Measurements from ENCODE around the gene KDM4C. TPM values are rescaled to one million over a fixed set of nuclear protein-coding genes. Genes with fewer than 3 reads are reported as not detected.

Gene KDM4C
- total RNA-seq, 5 donors from 2014 or later (not counting 1 experiment from before 2014, with no cell fraction given): 66.4 to 107 (median 76.0) TPM

DNA sequence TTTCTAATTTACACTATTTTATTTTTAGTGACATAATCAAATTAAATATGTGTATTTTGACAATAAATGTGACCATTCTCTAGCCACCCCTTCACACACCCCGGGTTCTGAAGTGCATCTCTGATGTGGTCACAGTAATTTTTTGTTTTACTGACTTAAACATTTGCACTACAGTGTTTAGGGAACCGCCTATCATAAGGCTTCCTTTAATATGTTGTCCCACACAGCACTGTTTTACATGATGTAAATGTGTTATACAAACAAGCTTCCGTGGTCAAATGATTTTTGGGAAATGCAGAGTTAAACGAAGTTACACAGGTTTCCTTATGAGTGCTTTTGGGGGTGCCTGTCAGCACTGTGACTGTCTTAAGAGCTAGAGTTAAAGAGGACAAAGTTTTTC, 86.5 kb downstream of the KDM4C start:
- Mint-ChIP-seq H3K4me3 (no peak overlapping the region), H3K27me3 (no peaks in the 10 kb centered on the region), H3K9me3 (no peaks in the 10 kb centered on the region), H3K27ac (no peak overlapping the region), H3K36me3 (peaks cover 25% of the 10 kb centered on the region), H3K4me1 (peaks cover 24 to 27% (median 26%) of the 10 kb centered on the region in 3 donors)
- Histone ChIP-seq H3K27ac (ENCODE audit: low read length) (no peak overlapping the region), H3K9me3 (no peaks in the 10 kb centered on the region), H3K36me3 (ENCODE audit: control insufficient read depth in 2 of 2, extremely low read depth in 1 of 2, insufficient read depth in 1 of 2, low read length in 1 of 2) (peaks cover 0 to 15% of the 10 kb centered on the region in 2 donors), H3K27me3 (replicated peaks in 1 of 2; ENCODE audit: control insufficient read depth in 2 of 2, extremely low read depth in 1 of 2, insufficient read depth in 2 of 2, low read length in 1 of 2) (no peaks in the 10 kb centered on the region), H3K4me3 (ENCODE audit: control insufficient read depth in 1 of 2, extremely low read depth in 1 of 2, low read length in 1 of 2) (no peak overlapping the region), H3K4me1 (ENCODE audit: control insufficient read depth in 1 of 2, extremely low read depth in 1 of 2, insufficient read depth in 2 of 2, low read length in 2 of 2) (no peaks in the 10 kb centered on the region)
- CTCF ChIA-PET: no interaction called here
- 87% methylated on average over 2 of the region's 4 CpGs for WGBS (ENCODE audit: insufficient coverage)
- ATAC-seq (replicated peaks in 1 of 4): no peak
- POLR2A ChIA-PET: interaction anchor here in 1 of 2 donors (0.5 kb wide), 1 partner anchor 55 kb away, joined by 6 read pairs; no protein-coding TSS in a partner anchor
- DNase-seq: no peak

DNA sequence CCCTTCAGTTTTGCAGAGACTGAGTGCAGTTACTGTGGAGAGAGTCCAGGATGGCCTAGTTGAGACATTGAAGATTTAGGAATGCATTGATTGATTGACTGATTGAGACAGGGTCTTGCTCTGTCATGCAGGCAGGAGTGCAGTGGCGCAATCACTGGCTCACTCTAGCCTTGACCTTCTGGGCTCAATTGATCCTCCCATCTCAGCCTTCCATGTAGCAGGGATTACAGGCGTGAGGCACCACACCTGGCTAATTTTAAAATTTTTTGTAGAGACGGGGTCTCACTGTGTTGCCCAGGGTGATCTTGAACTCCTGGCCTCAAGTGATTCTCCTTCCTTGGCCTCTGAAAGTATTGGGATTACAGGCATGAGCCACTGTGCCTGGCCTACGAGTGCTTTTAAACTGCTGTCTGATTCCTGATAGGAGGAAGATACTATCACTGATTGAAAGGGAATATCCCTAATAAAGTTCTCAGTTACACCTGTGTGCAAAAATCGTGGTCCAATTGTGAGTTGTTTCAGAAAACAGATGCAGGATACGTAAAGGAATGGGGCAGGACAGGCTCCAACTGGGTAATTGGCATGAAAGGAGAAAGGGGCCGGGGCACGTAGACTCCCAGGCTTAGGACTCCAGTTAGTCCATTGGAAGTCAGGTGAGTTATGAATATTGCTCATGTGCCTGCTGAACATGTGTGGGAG, 87.5 kb downstream of the KDM4C start:
- no peaks in the 10 kb centered on the region for H3K4me1 ChIP-seq (ENCODE audit: control insufficient read depth in 1 of 2, extremely low read depth in 1 of 2, insufficient read depth in 2 of 2, low read length in 2 of 2)
- H3K4me3 Mint-ChIP-seq: no peak overlapping the region
- H3K27me3 Mint-ChIP-seq: no peaks in the 10 kb centered on the region
- DNase-seq (no peak), ATAC-seq (replicated peaks in 1 of 4) (no peak)
- H3K9me3 ChIP-seq: no peaks in the 10 kb centered on the region
- no peaks in the 10 kb centered on the region for H3K9me3 Mint-ChIP-seq
- H3K4me3 ChIP-seq (ENCODE audit: control insufficient read depth in 1 of 2, extremely low read depth in 1 of 2, low read length in 1 of 2): no peak overlapping the region
- peaks cover 34% of the 10 kb centered on the region for H3K36me3 Mint-ChIP-seq
- peaks cover 24 to 31% (median 26%) of the 10 kb centered on the region in 3 donors for H3K4me1 Mint-ChIP-seq
- POLR2A ChIA-PET: interaction anchor here in 1 of 2 donors (0.5 kb wide), 1 partner anchor 54 kb away, joined by 6 read pairs; no protein-coding TSS in a partner anchor
- no peak overlapping the region for H3K27ac Mint-ChIP-seq
- H3K27ac ChIP-seq (ENCODE audit: low read length): no peak overlapping the region
- H3K27me3 ChIP-seq (replicated peaks in 1 of 2; ENCODE audit: control insufficient read depth in 2 of 2, extremely low read depth in 1 of 2, insufficient read depth in 2 of 2, low read length in 1 of 2): no peaks in the 10 kb centered on the region
- 97% methylated on average over 8 of the region's 8 CpGs for WGBS (ENCODE audit: insufficient coverage)
- CTCF ChIA-PET: no interaction called here
- H3K36me3 ChIP-seq (ENCODE audit: control insufficient read depth in 2 of 2, extremely low read depth in 1 of 2, insufficient read depth in 1 of 2, low read length in 1 of 2): peaks cover 0 to 25% of the 10 kb centered on the region in 2 donors

DNA sequence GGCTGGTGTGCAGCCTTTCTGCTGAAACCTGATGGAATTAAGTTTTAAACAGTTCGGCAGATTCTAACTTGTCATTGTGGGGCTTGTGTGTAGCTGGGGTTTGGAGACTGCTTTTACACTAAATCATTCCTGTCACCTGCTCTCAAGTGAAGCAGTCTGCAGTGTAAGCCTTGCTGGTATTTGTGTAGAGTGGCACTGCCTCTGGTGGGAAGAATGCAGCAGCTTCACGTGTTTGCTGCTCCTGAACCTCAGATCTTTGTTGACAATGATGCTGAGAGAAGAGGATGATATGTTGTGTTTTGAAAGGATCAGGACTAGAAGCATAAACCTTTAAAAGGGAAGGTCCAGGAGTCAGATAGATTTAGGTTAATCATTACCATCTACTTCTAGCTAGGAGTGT, 88.1 kb downstream of the KDM4C start:
- H3K27me3 ChIP-seq (replicated peaks in 1 of 2; ENCODE audit: control insufficient read depth in 2 of 2, extremely low read depth in 1 of 2, insufficient read depth in 2 of 2, low read length in 1 of 2): no peaks in the 10 kb centered on the region
- Mint-ChIP-seq H3K4me1 (peaks cover 20 to 27% (median 23%) of the 10 kb centered on the region in 3 donors), H3K9me3 (no peaks in the 10 kb centered on the region), H3K27me3 (no peaks in the 10 kb centered on the region), H3K27ac (peak overlapping the region in 1 of 2 donors; percentile 4), H3K36me3 (peaks cover 35% of the 10 kb centered on the region), H3K4me3 (no peak overlapping the region)
- H3K9me3 ChIP-seq: no peaks in the 10 kb centered on the region
- peaks cover 0 to 26% of the 10 kb centered on the region in 2 donors for H3K36me3 ChIP-seq (ENCODE audit: control insufficient read depth in 2 of 2, extremely low read depth in 1 of 2, insufficient read depth in 1 of 2, low read length in 1 of 2)
- ATAC-seq (replicated peaks in 1 of 4) (no peak), DNase-seq (no peak)
- no peaks in the 10 kb centered on the region for H3K4me1 ChIP-seq (ENCODE audit: control insufficient read depth in 1 of 2, extremely low read depth in 1 of 2, insufficient read depth in 2 of 2, low read length in 2 of 2)
- H3K27ac ChIP-seq (ENCODE audit: low read length): no peak overlapping the region
- no peak overlapping the region for H3K4me3 ChIP-seq (ENCODE audit: control insufficient read depth in 1 of 2, extremely low read depth in 1 of 2, low read length in 1 of 2)
- CTCF ChIA-PET: interaction anchor here in 1 of 2 donors (0.6 kb wide), 1 partner anchor 1128 kb away, joined by 3 read pairs; no protein-coding TSS in a partner anchor
- WGBS (ENCODE audit: insufficient coverage): 88% methylated on average over 1 of the region's 2 CpGs
- POLR2A ChIA-PET: no interaction called here

DNA sequence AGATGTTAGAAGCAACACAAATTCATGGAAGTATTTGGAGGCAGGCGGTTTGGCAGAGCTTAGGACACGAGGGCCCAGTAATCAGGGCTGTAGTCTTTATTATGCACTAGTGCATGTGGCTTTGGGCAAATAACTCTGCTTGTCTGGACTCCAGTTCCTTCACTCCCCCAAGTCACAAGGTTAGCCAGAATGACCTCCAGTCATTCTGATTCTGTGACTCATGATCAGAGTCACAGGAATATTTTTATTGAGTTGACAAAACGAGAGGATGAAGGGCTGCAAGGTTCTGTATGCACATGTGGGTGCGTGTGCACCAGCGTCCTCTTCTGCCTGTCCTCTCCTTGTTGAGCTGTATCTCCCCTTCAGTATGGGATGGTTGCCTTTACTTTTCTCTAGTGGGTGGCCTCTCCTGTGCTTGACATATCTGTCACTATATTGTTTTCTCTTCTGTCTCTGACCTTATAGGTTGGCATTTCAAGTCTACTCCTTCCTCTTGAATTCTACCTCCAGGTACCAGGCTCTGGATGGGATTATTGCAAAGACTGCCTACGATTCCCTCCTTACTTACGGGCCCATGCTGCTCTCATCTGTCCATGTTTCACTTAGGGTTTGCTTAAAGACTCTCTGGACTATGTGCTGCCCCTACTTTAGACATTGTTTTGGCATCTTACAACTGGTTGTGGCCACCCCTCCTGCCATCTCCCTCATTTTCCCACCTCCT, 94.6 kb downstream of the KDM4C start:
- peaks cover 4 to 31% of the 10 kb centered on the region in 2 donors for H3K36me3 ChIP-seq (ENCODE audit: control insufficient read depth in 2 of 2, extremely low read depth in 1 of 2, insufficient read depth in 1 of 2, low read length in 1 of 2)
- Mint-ChIP-seq H3K4me1 (peaks cover 4 to 10% (median 6%) of the 10 kb centered on the region in 3 donors), H3K27me3 (no peaks in the 10 kb centered on the region), H3K4me3 (no peak overlapping the region), H3K36me3 (peaks cover 45% of the 10 kb centered on the region), H3K9me3 (no peaks in the 10 kb centered on the region), H3K27ac (no peak overlapping the region)
- no peaks in the 10 kb centered on the region for H3K9me3 ChIP-seq
- no peaks in the 10 kb centered on the region for H3K27me3 ChIP-seq (replicated peaks in 1 of 2; ENCODE audit: control insufficient read depth in 2 of 2, extremely low read depth in 1 of 2, insufficient read depth in 2 of 2, low read length in 1 of 2)
- ChIA-PET POLR2A (interaction anchor here in 1 of 2 donors (0.6 kb wide), 1 partner anchor 111 kb away, joined by 10 read pairs; no protein-coding TSS in a partner anchor), CTCF (interaction anchor here in 1 of 2 donors (0.6 kb wide), 1 partner anchor 115 kb away, joined by 5 read pairs; no protein-coding TSS in a partner anchor)
- H3K4me3 ChIP-seq (ENCODE audit: control insufficient read depth in 1 of 2, extremely low read depth in 1 of 2, low read length in 1 of 2): no peak overlapping the region
- WGBS (ENCODE audit: insufficient coverage): 93% methylated on average over 3 of the region's 7 CpGs
- H3K4me1 ChIP-seq (ENCODE audit: control insufficient read depth in 1 of 2, extremely low read depth in 1 of 2, insufficient read depth in 2 of 2, low read length in 2 of 2): no peaks in the 10 kb centered on the region
- no peak for DNase-seq
- no peak for ATAC-seq (replicated peaks in 1 of 4)
- no peak overlapping the region for H3K27ac ChIP-seq (ENCODE audit: low read length)

DNA sequence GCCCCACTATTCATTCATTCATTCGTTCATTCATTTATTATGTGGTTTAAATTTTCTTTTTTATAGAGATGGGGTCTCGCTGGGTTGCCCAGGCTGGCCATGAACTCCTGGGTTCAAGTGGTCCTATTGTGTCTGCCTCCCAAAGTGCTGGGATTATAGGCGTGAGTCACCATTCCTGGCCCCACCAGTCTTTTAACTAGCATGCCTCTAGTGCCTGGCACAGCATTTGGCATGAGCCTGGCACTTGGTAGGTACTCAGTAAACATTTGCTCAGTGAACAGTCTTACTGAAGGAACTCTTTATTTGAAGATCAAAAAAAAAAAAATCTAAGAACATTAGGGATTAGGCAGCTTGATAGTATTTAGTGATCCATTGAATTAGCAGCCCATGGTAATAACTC, 98.1 kb downstream of the KDM4C start:
- DNase-seq: no peak
- Mint-ChIP-seq H3K27ac (no peak overlapping the region), H3K9me3 (no peaks in the 10 kb centered on the region), H3K27me3 (no peaks in the 10 kb centered on the region), H3K36me3 (peaks cover 50% of the 10 kb centered on the region), H3K4me3 (no peak overlapping the region), H3K4me1 (peaks cover 6 to 9% (median 7%) of the 10 kb centered on the region in 3 donors)
- no peaks in the 10 kb centered on the region for H3K27me3 ChIP-seq (replicated peaks in 1 of 2; ENCODE audit: control insufficient read depth in 2 of 2, extremely low read depth in 1 of 2, insufficient read depth in 2 of 2, low read length in 1 of 2)
- ChIA-PET POLR2A (no interaction called here), CTCF (no interaction called here)
- no peak overlapping the region for H3K4me3 ChIP-seq (ENCODE audit: control insufficient read depth in 1 of 2, extremely low read depth in 1 of 2, low read length in 1 of 2)
- no peak overlapping the region for H3K27ac ChIP-seq (ENCODE audit: low read length)
- H3K9me3 ChIP-seq: no peaks in the 10 kb centered on the region
- H3K4me1 ChIP-seq (ENCODE audit: control insufficient read depth in 1 of 2, extremely low read depth in 1 of 2, insufficient read depth in 2 of 2, low read length in 2 of 2): no peaks in the 10 kb centered on the region
- H3K36me3 ChIP-seq (ENCODE audit: control insufficient read depth in 2 of 2, extremely low read depth in 1 of 2, insufficient read depth in 1 of 2, low read length in 1 of 2): peaks cover 4 to 19% of the 10 kb centered on the region in 2 donors
- 90% methylated on average over 1 of the region's 3 CpGs for WGBS (ENCODE audit: insufficient coverage)
- ATAC-seq (replicated peaks in 1 of 4): no peak

DNA sequence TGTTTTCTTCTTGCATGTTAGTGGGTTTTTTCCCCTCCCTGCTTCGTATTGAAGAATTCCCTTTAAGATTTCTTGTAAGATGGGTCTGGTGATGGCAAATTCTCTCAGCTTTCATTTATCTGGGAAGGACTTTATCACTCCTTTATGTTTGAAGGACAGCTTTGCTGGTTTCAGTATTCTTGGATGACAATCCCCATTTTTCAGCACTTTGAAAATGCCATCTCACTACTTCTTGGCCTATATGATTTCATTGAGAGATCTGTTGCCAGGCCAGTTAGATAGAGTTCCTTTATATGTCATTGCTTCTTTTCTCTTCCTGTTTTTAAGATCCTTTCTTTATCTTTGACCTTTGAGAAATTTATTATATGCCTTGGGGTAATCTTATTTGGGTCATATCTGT, 106.3 kb downstream of the KDM4C start:
- peaks cover 63% of the 10 kb centered on the region for H3K36me3 Mint-ChIP-seq
- no peaks in the 10 kb centered on the region for H3K27me3 Mint-ChIP-seq
- no peak overlapping the region for H3K4me3 Mint-ChIP-seq
- Histone ChIP-seq H3K4me1 (ENCODE audit: control insufficient read depth in 1 of 2, extremely low read depth in 1 of 2, insufficient read depth in 2 of 2, low read length in 2 of 2) (no peaks in the 10 kb centered on the region), H3K27ac (ENCODE audit: low read length) (no peak overlapping the region), H3K9me3 (peaks cover 6% of the 10 kb centered on the region), H3K27me3 (replicated peaks in 1 of 2; ENCODE audit: control insufficient read depth in 2 of 2, extremely low read depth in 1 of 2, insufficient read depth in 2 of 2, low read length in 1 of 2) (no peaks in the 10 kb centered on the region), H3K4me3 (ENCODE audit: control insufficient read depth in 1 of 2, extremely low read depth in 1 of 2, low read length in 1 of 2) (no peak overlapping the region), H3K36me3 (ENCODE audit: control insufficient read depth in 2 of 2, extremely low read depth in 1 of 2, insufficient read depth in 1 of 2, low read length in 1 of 2) (peaks cover 5 to 8% of the 10 kb centered on the region in 2 donors)
- WGBS (ENCODE audit: insufficient coverage): no CpG with 5 or more reads among the region's 1 CpG
- DNase-seq (no peak), ATAC-seq (replicated peaks in 1 of 4) (no peak)
- CTCF ChIA-PET: interaction anchor here (0.7 kb wide), 3 partner anchors 13 to 342 kb away, joined by 3 to 7 read pairs (median 4); no protein-coding TSS in a partner anchor
- H3K4me1 Mint-ChIP-seq: peaks cover 21 to 29% (median 27%) of the 10 kb centered on the region in 3 donors
- POLR2A ChIA-PET: interaction anchor here (0.5 to 0.7 kb wide), 3 partner anchors 19 to 1020 kb away, joined by 3 to 6 read pairs (median 4); no protein-coding TSS in a partner anchor
- peaks cover 0 to 9% (median 5%) of the 10 kb centered on the region in 3 donors for H3K9me3 Mint-ChIP-seq
- no peak overlapping the region for H3K27ac Mint-ChIP-seq

All from T-cell (primary cell).